Skin epidermis (tissue), 12 donors: ENCODE results near the gene ATP9B.

ENCODE experiments used
- H3K27ac ChIP-seq, 21 experiments: fragments of 200-600 bp; sonication (generic) in 11 of 21; one replicate each; pipeline ENCODE4 v1.5.0; 2020; ENCODE audit warnings: mild to moderate bottlenecking in 3 of 21, inconsistent platforms in 2 of 21, moderate library complexity in 2 of 21
- H3K4me3 ChIP-seq, 7 experiments: fragments of 200-600 bp; sonication (generic) in 2 of 7; one replicate each; pipeline ENCODE4 v1.5.0; 2020; ENCODE audit warnings: inconsistent platforms in 2 of 7, mild to moderate bottlenecking in 2 of 7, moderate library complexity in 1 of 7

ATP9B gene

GRCh38 chr18:79217979-79218604 lies 148.9 kb downstream of the ATP9B start:
- Histone ChIP-seq H3K4me3 (no peak overlapping the region), H3K27ac (no peak overlapping the region)

- H3K4me3 ChIP-seq, result no peak overlapping the region
- no peak overlapping the region for H3K27ac ChIP-seq
Observed at GRCh38 chr18:79218605-79219190, 149.5 kb downstream of the ATP9B start.

DNA sequence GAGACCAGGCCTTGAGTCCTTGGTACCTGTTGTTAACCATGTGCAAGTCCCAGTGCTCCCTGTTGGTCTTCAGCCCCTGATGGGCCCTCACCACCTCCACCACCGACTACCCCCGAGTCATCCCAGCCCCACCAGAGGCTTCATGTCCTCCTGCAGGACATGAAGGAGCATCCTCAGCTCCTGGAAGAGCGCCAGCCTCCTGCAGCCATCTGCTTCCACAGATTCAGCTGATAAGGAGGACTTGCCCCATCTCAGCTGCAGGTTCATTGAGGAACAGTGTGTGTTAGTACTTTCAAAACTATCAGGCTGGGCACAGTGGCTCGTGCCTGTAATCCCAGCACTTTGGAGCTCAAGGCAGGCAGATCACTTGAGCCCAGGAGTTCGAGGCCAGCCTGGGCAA lies 151.9 kb downstream of the ATP9B start:
- Histone ChIP-seq H3K27ac (no peak overlapping the region), H3K4me3 (no peak overlapping the region)

DNA sequence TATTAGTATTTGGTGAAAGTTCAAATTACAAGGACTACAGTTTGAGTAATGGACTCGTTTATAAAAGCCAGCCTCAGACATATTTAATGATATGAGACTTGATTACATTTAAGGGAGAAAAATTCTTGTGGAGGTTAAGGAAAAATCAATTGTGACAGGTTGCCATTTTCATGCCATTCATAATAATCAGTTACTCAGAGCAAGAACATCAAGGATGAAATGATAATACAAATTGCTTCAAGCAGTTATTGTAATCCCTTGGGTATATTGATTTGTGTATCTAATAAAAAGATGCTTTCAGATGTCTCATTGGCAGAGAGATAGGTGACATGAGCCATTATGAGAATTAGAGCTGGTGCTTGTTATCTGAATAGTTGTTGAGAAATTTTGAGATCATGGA lies 153.6 kb downstream of the ATP9B start:
- Histone ChIP-seq H3K4me3 (no peak overlapping the region), H3K27ac (no peak overlapping the region)

GRCh38 chr18:79223431-79223830 lies 154.2 kb downstream of the ATP9B start:
- no peak overlapping the region for H3K4me3 ChIP-seq
- H3K27ac ChIP-seq, result no peak overlapping the region

- no peak overlapping the region for H3K27ac ChIP-seq
- no peak overlapping the region for H3K4me3 ChIP-seq
Observed at GRCh38 chr18:79224381-79224780, 155.2 kb downstream of the ATP9B start.

- H3K27ac ChIP-seq, result no peak overlapping the region
Observed at GRCh38 chr18:79227621-79228020, 158.4 kb downstream of the ATP9B start.

DNA sequence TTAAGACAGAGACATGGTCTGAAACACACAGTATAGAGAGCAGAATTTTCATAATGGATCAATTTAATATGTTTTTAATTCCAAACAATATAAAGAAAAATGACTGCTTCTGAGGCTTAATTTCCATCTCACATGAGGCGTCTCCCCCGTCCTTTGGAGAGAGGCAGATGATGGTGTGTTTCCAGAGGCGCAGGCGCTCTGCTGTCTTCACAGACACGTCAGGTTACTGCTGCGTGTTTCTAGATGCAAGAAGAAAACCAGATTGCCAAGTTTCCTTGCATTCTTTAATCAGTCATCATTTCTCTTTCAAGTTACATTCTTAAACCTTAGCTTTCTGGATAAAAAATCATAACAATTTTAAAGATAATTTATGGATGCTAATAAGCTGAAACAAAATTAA lies 160.2 kb downstream of the ATP9B start:
- H3K27ac ChIP-seq, result no peak overlapping the region
- H3K4me3 ChIP-seq, result no peak overlapping the region

More at GRCh38 chr18:79227621-79228020, 158.4 kb downstream of the ATP9B start:
- H3K4me3 ChIP-seq, result no peak overlapping the region

GRCh38 chr18:79234438-79234837 lies 165.2 kb downstream of the ATP9B start:
- no peak overlapping the region for H3K4me3 ChIP-seq
- no peak overlapping the region for H3K27ac ChIP-seq

GRCh38 chr18:79239631-79240030 lies 170.4 kb downstream of the ATP9B start:
- no peak overlapping the region for H3K27ac ChIP-seq
- no peak overlapping the region for H3K4me3 ChIP-seq

- H3K4me3 ChIP-seq, result no peak overlapping the region
- H3K27ac ChIP-seq, result no peak overlapping the region
Observed at GRCh38 chr18:79241755-79242154, 172.6 kb downstream of the ATP9B start.

DNA sequence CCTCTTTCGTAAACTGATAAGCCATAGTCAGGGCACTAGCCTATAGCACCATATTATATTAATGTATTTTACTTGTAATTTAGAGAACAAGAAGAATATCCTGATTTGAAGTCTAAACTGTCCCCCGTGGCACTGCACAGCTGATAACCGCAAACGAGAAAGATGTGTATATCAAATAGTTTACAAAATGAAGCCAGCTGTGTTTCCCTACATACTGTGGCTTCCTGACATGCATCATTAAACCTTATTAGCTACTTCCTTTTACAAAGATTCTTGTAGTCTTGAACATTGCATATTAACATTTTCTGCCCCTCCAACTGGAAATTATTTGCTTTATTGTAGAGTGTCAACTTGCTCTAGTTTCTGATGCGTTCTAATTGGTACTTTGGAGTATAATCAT lies 173.1 kb downstream of the ATP9B start:
- no peak overlapping the region for H3K4me3 ChIP-seq

DNA sequence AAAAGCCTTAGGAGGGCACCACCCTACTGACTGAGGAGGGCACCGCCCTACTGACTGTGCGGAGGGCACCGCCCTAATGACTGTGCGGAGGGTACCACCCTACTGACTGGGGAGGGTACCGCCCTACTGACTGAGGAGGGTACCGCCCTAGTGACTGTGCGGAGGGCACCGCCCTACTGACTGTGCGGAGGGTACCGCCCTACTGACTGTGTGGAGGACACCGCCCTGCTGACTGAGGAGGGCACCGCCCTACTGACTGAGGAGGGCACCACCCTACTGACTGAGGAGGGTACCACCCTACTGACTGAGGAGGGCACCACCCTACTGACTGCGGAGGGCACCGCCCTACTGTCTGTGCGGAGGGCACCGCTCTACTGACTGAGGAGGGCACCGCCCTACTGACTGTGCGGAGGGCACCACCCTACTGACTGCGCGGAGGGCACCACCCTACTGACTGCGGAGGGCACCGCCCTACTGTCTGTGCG lies 176.4 kb downstream of the ATP9B start:
- Histone ChIP-seq H3K27ac (peak overlapping the region in 8 of 21 experiments; percentile 26 to 59 (median 40)), H3K4me3 (peak overlapping the region in 1 of 7 experiments; percentile 13)

More for the DNA sequence above, 173.1 kb downstream of the ATP9B start:
- H3K27ac ChIP-seq, result no peak overlapping the region

DNA sequence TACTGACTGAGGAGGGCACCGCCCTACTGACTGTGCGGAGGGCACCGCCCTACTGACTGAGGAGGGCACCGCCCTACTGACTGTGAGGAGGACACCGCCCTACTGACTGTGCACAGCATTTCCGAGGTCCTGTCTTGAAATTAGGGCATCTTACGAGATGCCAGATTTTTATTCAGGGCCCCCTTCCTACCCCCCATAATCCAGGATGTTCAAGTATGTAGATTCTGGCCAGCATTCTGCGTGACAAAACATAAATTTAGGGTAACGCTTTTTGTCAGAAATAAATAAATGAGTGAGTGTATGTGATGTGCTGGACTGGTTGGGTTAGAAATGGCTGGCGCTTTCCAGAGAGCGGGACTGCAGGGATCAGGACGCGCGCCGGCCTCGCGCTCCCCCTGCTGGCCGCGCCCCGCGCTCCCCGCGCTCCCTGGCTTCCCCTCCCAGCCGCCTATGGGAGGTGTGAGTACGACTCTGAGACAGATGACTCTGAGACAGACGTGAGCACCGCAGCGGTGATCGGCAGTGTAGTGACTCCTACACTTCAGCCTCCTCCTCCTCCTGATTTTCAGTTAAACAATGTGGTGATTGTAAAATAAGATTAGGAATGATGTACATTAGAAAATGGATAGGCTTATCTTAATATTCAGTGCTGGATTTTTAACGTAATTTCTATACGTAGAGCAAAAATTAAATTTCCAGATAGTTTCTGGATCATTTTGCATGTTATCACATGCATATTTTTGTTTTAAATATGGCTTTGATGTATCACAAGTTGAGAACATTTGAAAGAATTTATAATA lies 177.3 kb downstream of the ATP9B start:
- H3K27ac ChIP-seq, result peak overlapping the region in 13 of 21 experiments; percentile 5 to 67 (median 48)
- H3K4me3 ChIP-seq, result peak overlapping the region in 2 of 7 experiments; percentile 1 to 14

GRCh38 chr18:79248495-79249060 lies 179.4 kb downstream of the ATP9B start:
- Histone ChIP-seq H3K4me3 (no peak overlapping the region), H3K27ac (no peak overlapping the region)

DNA sequence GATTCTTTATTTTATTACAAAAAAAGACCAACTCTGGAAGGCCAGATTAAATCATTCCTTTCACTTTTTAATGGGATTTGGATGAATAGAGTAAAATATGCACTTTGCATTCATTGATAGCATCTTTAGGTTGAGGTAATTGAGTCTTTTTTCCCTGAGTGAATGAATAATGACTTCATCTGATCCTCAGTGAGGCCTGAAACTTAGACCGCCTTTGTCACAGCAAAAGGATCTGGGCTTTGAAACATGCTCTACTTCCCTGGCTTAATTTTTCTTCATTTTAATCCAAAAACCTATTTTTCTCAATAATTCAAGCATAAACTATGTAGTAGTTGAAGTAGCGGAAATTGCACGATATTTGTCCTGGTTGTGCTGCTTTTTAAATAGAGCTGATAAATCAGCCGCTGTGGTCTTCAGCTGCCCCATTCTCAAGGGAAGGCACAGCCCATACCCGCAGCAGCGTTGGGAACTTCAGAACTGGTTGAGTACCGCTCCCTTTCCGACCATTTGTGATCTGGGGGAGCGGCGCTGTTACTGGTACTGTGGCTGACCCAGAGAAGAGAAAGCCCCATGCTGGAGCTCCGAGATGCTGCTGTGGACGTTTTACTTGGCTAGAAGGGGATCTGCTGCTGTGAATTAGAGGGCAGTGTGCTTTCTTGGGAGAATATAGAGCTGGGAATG lies 181.2 kb downstream of the ATP9B start:
- Histone ChIP-seq H3K4me3 (no peak overlapping the region), H3K27ac (no peak overlapping the region)

DNA sequence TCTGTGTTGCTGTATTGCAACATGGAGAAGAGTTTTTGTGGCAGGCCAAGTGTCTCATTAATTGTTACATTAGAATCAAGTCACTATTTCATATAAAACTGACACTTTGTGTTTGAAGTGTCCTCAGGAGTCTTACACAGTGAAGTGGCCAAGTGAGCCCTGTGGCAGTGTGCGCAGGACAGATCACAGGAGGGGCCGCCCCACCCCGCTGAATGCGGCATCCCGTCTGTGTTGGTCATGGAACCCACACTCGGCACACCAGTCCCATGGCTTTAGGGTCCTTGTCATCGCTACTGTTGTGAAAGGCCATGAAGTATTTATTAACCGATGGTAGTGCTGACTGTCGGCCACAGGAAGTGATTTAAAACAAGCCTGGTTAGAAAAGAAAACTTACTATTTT lies 181.8 kb downstream of the ATP9B start:
- H3K4me3 ChIP-seq, result no peak overlapping the region
- H3K27ac ChIP-seq, result no peak overlapping the region

DNA sequence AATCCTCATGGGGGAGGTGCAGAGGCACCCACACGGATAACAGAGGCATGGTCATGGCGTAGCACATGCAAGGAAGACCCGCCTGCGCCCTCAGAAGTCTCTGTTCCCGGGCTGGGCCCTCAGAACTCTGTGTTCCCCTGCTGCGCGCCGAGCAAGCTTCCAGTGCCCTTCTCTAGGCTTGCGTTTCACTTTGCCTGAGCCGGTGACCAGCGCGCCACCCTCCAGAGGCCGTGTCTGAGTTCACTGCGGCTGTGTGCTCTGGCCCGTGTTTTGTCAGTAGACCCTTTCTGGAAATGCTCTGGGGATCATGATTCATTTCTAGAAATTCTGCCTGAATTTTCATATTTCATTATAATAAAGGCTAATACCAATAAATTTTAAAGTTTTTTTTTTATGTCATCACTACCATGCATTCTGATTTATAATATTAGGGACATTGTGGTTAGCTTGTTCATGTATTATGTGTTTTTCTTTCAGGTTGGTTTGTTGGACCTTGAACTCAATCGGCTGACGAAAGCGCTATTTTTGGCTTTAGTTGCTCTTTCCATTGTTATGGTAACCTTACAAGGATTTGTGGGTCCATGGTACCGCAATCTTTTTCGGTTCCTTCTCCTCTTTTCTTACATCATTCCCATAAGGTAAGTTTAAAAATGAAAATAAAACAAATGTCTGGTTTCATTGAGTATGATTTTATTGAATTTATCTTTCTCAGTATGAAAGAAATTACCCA lies 183.9 kb downstream of the ATP9B start:
- Histone ChIP-seq H3K27ac (no peak overlapping the region), H3K4me3 (no peak overlapping the region)

GRCh38 chr18:79257480-79257879 lies 188.3 kb downstream of the ATP9B start:
- no peak overlapping the region for H3K27ac ChIP-seq

More at GRCh38 chr18:79257480-79257879, 188.3 kb downstream of the ATP9B start:
- no peak overlapping the region for H3K4me3 ChIP-seq
